Measurements from ENCODE around the gene TMEM171.

Gene TMEM171

DNA sequence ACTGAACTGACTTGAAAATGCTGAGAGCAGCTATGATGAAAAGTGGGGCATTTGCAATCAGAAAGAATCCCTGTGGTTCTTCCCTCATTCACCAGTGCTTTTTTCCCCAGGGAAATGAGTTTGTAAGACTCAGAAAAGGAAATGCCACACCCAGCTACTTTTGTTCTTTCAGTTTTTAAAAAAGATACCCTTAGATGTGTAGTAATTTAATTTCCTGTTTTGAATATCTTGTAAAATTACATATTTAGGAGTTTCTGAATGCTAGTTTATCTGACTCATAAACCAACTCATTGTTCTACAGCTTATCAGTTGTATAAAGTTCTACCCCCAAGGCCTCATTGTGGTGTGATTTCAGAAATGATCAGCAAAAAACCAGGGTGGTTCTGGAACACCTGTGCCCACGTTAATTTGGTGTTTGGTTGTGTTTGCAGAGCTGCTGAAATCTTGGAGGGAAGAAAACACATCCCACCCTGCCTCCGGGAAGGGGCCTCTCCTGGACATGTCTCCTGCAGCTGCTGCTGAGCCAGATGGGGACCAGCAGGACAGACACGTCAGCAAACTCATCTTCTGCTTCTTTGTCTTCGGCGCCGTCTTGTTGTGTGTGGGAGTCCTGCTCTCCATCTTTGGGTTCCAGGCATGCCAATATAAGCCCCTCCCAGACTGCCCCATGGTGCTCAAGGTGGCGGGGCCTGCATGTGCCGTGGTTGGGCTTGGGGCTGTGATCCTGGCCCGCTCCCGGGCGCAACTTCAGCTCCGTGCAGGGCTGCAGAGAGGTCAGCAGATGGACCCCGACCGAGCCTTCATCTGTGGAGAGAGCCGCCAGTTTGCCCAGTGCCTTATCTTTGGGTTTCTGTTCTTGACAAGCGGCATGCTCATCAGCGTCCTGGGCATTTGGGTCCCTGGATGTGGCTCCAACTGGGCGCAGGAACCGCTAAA is 2.8 kb downstream of the TMEM171 start:
- DNase-seq, result no peak

DNA sequence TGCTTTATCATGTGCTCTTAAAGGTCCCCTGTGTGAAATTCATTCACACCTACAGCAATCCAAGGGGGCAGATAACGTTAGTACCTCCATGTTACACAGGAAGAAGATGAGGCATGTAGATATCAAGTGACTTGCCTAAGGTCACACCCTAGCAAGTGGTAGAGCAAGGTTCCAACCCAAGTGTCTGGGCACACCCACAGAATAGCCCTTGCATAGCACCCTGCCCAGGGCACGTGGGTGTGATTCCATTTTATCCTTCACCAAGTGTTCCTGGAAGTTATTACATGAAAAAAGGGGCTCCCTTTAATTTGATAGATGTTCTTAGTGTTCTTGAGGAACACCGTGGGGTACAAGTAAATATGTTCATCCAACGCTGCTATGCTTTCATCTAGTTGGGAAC is 4.9 kb downstream of the TMEM171 start:
- no peak for DNase-seq

GRCh38 chr5:73126381-73126780 is 6.0 kb downstream of the TMEM171 start:
- DNase-seq, result no peak

DNA sequence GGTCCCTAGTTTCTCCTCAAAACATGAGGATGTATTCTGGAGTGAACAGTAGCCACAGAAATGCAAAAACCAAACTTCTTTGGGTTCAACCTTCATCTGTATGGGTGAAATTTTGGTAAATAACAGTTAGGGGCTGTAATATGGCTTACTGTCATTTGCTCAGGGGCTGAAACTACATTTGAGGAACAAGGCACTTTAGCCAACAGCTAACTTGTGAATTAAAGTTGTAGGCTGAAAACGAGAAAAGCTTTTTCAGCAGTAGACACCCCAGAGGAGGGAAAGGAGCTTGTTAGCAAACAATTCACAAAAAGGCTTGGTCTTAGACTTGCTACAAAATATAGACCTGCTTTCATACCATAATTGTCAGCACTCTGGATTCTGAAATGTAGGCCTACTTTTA is 6.6 kb downstream of the TMEM171 start:
- DNase-seq, result no peak

DNA sequence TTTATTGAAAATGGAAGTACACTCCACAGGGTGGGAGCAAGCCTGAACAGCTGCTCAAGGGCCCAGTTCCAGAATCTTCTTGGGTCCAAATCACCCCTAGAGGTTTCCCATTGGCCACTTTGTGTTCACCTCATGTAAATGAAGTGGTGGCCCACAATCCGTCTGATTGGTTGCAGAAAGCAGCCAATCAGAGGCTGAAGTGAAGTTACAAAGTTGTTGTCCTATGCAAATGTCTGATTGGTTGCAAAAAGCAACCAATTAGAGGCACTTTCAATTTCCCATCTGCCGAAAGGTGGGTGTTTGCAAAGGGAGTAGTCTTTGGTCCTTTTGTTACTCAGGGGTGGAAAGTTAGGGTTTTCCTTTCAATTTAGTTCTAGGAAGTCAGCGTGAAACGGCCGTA is 8.8 kb downstream of the TMEM171 start:
- DNase-seq, result no peak

DNA sequence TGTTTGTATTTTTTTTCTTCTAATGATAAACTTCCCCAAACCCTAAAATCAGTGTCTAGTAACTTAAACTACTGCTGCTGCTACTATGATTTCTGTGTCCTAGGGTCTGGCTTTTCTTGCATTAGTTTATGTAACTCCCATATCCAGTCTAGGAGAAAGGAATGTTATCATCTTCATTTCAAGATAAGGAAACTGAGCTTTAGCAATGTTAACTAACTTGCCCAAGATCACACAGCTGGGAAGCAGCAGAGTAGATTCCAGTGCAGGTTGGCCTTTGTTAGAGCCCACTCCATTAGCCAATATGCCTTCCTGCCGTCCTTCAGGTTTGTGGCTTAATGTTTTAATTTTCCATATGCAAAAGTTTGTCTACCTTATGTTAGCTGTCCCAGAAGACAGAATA is 10.4 kb downstream of the TMEM171 start:
- DNase-seq, result no peak

DNA sequence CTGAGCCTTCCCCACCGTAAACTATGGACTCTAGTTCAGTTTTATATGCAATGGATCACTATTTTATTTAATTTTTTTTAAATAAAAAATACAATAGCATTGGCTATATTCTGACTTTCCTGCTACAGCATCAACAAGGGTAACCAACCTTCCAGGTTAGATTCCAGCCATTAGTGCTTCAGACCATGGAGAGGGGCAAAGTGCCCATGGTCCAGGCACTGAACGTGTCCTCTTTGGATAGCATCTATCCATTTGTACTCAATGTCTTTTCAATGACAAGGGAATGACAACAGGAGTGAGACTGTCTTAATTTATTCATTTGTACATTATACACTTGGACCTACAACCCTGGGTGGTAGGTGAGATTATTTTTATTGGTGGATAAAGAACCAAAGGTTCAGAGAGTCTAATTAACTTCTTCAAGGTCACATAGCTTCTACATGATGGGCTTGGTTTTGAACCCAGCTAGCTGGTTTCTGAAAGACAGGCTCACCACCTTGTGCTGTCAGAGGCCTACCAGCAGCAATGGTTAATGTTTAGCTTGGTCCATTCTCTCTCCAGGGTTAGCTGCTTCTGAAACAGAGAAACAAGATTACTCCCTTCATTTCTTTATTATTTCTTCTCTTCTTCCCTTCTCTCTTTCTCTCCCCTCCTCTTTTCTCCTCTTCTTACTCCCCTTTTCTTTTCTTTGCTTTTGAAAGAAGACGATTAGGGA is 11.5 kb downstream of the TMEM171 start:
- DNase-seq, result no peak

DNA sequence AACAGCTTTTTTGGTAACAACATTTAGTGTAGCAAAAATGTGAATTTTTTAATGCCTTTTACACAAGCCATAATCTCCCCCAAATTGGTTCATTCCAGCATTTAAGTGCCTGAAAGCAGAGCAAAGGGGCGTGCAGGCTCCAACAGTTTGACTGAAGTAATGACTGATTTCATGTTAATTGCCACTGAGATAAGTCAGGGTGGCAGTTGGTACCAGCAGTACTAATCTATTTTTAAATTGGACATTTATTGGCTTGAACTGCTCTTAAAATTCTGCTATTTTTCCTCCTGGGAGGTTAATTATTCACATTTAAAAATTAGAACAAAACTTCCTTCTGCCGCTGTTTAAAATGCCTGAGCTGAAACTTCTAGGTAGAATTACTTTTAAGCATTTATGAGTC is 12.4 kb downstream of the TMEM171 start:
- DNase-seq, result no peak

GRCh38 chr5:73135021-73135420 is 14.6 kb downstream of the TMEM171 start:
- no peak for DNase-seq

GRCh38 chr5:73135429-73136054 is 15.2 kb downstream of the TMEM171 start:
- no peak for DNase-seq

GRCh38 chr5:73136055-73136562 is 15.7 kb downstream of the TMEM171 start:
- no peak for DNase-seq

DNA sequence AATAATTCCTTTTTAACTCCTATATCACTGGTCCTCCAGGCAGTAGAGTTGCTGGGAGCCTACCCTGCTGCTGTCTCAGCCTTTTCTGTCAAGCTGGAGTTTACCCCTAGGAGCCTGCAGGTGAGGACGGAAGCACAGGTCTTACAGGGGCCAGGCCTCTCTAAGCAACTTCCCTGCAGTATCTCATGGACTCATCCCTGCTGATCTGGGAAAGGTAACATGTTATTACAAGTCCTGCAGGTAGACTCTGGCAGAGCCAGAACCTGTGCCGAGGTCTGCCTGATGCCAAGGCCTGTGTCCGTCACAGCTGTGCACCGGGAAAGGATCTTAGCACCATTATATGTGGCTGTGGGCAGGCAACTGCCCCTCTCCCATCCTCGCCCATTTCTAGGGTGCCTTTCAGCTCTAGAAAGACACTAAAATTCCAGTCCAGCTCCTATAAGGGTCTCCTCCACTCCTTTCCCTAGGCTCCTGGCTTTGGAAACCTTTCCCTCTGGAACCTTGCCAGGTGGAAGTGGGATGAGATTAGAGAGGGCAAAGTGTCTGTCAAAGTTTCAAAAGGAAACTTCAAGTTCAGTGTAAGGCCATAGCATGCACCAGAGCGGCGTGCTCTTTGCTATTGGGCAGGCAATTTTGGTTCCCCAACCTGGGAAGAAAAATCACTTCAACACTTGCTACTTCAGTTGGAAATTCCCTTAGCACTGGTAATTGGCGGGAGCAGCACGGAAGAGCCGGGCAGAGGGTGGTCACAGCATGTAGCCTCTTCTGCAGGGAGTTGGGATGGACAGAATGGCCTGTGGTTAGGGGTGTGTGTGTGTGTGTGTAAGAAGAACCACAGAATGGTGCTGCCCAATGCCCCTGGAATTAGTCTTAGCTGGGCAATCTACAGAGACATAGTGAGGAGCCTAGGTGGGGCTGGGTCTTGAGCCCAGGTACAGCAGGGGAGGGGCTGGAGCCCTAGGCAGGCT is 17.5 kb downstream of the TMEM171 start:
- no peak for DNase-seq

- DNase-seq, result no peak
These were observed 19.1 kb downstream of the TMEM171 start for GRCh38 chr5:73139485-73139884.

- DNase-seq, result no peak
These were observed 20.4 kb downstream of the TMEM171 start for GRCh38 chr5:73140801-73141200.

GRCh38 chr5:73142035-73142434 is 21.7 kb downstream of the TMEM171 start:
- no peak for DNase-seq

DNA sequence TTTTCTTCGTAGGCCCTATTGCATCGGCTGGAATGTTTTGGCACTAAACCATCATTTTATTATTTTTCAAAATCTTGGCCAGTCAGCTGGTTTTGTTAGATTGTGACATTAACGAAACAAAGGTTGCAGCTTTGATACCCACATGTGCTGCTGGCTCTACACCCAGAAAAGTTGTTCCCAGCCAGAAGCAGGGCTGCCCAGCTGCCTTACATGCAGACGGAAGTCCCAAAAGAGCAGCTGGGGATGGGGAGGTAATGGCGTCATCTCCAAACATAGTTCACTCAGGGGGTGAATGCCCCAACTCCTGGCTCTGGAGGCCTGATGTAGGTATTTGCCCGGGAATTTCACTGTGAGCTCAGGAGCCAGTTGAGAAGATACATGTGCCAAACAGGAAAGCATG is 23.3 kb downstream of the TMEM171 start:
- no peak for DNase-seq

DNA sequence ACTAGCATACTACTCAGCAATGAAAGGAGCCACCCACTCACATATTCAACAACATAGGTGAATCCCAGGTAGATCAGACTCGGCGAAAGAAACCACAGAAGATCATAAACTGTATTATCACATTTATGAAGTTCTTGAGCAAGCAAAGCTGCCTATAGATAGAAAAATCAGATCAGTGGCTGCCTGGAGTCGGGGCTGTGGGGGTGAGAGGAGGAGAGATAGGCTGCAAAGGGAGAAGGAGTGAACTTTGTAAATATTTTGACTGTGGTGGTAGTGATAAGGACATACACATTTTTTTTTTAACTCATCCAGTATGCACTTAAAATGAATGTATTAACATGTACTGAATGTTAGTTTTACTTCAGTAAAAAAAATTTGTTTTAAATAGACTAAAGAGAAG is 29.2 kb downstream of the TMEM171 start:
- no peak for DNase-seq

- no peak for DNase-seq
These were observed 30.5 kb downstream of the TMEM171 start for GRCh38 chr5:73150876-73151275.

- no peak for DNase-seq
These were observed 31.5 kb downstream of the TMEM171 start for GRCh38 chr5:73151766-73152410.

DNA sequence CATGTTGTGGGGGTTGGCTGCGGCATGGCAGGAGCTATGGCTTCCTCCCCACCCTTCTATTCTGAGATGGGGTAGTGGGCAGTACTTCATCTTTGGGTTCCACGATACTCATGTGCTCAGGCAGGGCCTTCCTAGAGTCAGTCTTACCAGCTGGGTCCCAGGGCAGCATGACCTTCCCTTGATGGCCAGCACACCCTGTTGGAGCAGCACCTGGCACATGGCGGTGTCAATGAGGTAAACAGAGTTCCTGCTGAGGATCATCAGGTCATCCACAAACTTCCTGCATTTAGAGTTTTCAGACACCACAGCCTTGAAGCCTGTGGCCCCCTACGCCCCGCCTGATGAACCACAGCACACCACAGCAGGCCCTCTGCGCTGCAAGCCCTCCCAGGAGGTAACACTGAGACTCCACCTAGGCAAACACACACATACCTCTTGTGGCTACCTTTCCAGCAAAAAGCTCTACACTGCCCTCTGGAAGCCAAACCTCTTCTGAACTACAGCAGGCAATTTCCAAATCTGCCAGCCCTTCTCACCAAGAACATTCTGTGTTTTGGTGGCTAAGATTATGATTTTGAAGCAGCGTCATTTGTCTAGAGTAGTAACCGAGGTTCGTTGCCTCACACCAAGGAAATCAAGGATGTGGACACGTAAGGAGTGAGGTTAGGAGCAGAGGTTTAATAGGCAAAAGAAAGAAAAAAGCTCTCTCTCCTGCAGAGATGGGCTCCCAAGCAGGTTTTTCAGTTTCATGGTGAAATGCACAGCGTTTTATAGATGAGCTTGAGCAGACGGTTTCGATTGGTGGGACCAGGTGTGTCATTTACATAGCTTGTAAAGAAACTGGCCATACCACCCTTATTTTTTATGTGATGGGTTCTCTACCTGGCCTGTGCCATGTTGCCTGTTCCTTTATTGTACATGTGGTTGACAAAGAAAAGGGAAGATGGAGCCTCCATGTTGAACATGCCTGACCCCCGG is 32.3 kb downstream of the TMEM171 start:
- no peak for DNase-seq

GRCh38 chr5:73153513-73153912 is 33.1 kb downstream of the TMEM171 start:
- no peak for DNase-seq

Data from SIG-M5 (cell line).